Spleen (tissue), 7 donors: ENCODE measurements around the gene PRRX2.

Experiments used
- POLR2A ChIP-seq, 3 donors: fragments of 450-650 bp; IDR thresholded peaks; one replicate each; pipeline ENCODE4 v1.5.1; 2017; ENCODE audit warnings: antibody characterized with exemption in 3 of 3, mild to moderate bottlenecking in 1 of 3
- POLR2AphosphoS5 ChIP-seq, 3 donors: sonication (generic); formaldehyde crosslinking; IDR thresholded peaks; one replicate each; pipeline ENCODE4 v1.5.1; 2017; ENCODE audit warnings: antibody characterized with exemption in 3 of 3
- TF ChIP-seq, protein P1 (sequence below), 11 experiments: fragments of 200-600 bp in 7 of 11; fragments of 450-650 bp in 4 of 11; sonication (generic) in 4 of 11; IDR thresholded peaks in 8 of 11; conservative IDR thresholded peaks in 3 of 11; 1 replicate in 7 of 11; 2 replicates in 4 of 11; pipeline versions ENCODE4 v1.4.0 to v1.8.0; 2016 to 2021; ENCODE audit warnings: antibody characterized with exemption in 11 of 11, inconsistent platforms in 4 of 11, mild to moderate bottlenecking in 1 of 11
- donor health status: DM: no; HTN: no; CAD: no; lungs with moderate emphysema.
- donor health status: DM: no; HTN: no; CAD: no.
- donor health status: DM: no; HTN: no; CAD: no.

GRCh38 chr9:129714511-129715061, 49.1 kb downstream of the PRRX2 start:
- TF ChIP-seq POLR2AphosphoS5 (IDR thresholded peaks at IDR 0.05) (no peak), POLR2A (IDR thresholded peaks at IDR 0.05) (no peak)
- TF ChIP-seq, protein P1, sequence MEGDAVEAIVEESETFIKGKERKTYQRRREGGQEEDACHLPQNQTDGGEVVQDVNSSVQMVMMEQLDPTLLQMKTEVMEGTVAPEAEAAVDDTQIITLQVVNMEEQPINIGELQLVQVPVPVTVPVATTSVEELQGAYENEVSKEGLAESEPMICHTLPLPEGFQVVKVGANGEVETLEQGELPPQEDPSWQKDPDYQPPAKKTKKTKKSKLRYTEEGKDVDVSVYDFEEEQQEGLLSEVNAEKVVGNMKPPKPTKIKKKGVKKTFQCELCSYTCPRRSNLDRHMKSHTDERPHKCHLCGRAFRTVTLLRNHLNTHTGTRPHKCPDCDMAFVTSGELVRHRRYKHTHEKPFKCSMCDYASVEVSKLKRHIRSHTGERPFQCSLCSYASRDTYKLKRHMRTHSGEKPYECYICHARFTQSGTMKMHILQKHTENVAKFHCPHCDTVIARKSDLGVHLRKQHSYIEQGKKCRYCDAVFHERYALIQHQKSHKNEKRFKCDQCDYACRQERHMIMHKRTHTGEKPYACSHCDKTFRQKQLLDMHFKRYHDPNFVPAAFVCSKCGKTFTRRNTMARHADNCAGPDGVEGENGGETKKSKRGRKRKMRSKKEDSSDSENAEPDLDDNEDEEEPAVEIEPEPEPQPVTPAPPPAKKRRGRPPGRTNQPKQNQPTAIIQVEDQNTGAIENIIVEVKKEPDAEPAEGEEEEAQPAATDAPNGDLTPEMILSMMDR (IDR thresholded peaks at IDR 0.05 in 8 of 11, conservative IDR thresholded peaks at IDR 0.05 in 3 of 11) = no peak
